Astrocyte of the spinal cord (primary cell): ENCODE results near the gene TRPM7.
"Not testable (repeated sequence)": the region's sequence is repeated elsewhere in the genome, so short reads cannot be mapped to it uniquely, and the experiment has no call there.

ENCODE experiments used
- DNase-seq: peaks from one replicate; pipeline ENCODE4 v3.0.0; 2011; ENCODE audit warnings: low read depth, low spot score
- H3K4me3 ChIP-seq: 2 replicates; pipeline ENCODE4 v1.5.1; 2011; ENCODE audit warnings: low read depth, mild to moderate bottlenecking, low read length, moderate library complexity
- in situ Hi-C: cut with HindIII; loops from 2 replicates; pipeline ENCODE4 v1.10.0; 2017; ENCODE audit warnings: low sequenced_read_pairs
- TF ChIP-seq, protein P1 (sequence below): IDR thresholded peaks from 2 replicates; pipeline ENCODE4 v1.5.1; 2012; ENCODE audit warnings: low read depth, mild to moderate bottlenecking, low read length, inconsistent platforms

The TRPM7 gene

DNA sequence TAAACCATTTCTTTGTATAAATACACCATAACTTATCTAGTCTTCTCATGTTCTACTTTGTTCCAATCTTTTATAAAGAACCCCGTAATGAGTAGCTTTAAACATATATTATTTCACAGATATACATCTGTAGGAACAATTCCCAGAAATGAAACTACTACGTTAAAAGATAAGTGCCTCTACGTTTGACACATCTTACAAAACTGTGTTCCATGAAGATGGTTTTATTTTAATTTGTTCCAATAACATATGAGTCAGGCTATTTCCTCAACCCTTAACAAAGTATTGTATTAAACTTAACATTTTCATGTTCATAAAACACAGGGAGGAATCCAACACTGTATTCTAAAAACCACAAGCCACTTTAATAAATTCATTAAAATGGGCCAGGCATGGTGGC, 52.9 kb downstream of the TRPM7 start:
- in situ Hi-C loops, result no loop called here
- no peak overlapping the region for H3K4me3 ChIP-seq
- DNase-seq, result peak; percentile 4
- TF ChIP-seq, protein P1, sequence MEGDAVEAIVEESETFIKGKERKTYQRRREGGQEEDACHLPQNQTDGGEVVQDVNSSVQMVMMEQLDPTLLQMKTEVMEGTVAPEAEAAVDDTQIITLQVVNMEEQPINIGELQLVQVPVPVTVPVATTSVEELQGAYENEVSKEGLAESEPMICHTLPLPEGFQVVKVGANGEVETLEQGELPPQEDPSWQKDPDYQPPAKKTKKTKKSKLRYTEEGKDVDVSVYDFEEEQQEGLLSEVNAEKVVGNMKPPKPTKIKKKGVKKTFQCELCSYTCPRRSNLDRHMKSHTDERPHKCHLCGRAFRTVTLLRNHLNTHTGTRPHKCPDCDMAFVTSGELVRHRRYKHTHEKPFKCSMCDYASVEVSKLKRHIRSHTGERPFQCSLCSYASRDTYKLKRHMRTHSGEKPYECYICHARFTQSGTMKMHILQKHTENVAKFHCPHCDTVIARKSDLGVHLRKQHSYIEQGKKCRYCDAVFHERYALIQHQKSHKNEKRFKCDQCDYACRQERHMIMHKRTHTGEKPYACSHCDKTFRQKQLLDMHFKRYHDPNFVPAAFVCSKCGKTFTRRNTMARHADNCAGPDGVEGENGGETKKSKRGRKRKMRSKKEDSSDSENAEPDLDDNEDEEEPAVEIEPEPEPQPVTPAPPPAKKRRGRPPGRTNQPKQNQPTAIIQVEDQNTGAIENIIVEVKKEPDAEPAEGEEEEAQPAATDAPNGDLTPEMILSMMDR, result no peak

DNA sequence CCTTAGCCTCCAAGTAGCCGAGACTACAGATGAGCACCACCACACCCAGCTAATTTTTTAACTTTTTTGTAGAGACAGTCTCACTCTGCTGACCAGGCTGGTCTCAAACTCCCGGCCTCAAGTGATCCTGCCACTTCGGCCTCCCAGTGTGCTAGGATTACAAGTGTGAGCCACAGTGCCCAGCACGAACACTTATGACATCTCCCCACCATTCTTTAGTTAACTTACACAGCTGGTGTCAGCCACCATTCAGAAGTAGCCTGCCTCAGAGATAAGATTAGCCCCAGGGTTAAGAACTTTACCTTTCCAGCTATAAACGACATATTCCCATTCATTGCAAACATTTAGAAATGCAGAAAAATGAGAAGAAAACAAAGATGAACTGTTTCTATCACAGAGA, 58.2 kb downstream of the TRPM7 start:
- H3K4me3 ChIP-seq, result no peak overlapping the region
- in situ Hi-C loops, result no loop called here
- TF ChIP-seq, protein P1, result no peak
- no peak for DNase-seq

DNA sequence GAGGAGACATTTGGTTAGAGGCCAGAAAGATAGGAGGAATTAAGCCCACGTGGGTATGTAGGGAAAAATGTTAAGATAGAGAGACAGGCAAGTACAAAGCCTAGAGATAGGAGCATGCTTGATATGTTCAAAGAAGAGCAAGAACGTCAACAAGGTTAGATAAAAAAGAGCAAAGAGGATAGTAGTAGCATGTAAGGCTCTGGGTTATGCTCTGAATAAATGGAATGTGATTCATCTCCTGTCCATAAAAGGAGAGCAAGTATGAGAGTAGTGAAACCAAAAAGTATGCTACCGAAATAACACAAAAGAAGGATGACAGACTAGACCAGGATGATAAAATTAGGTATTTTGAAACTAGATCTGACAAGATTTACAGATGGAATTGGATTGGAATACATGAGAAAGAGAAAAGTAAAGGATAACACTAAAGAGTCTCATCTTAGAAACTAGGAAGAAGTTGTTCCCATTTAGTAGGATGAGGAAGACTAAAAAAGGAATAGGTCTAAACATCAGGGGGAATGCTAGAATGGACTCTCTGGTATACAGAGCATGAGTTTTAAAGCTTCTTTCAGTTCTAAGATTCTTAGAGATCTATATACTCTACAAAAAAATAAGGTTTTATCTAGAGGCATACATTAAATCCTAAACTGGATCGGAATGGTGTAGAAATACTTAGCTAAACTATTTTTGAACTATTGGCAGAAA, 59.1 kb downstream of the TRPM7 start:
- TF ChIP-seq, protein P1, result no peak
- in situ Hi-C loops, result no loop called here
- H3K4me3 ChIP-seq, result no peak overlapping the region
- DNase-seq, result peak; percentile 12

DNA sequence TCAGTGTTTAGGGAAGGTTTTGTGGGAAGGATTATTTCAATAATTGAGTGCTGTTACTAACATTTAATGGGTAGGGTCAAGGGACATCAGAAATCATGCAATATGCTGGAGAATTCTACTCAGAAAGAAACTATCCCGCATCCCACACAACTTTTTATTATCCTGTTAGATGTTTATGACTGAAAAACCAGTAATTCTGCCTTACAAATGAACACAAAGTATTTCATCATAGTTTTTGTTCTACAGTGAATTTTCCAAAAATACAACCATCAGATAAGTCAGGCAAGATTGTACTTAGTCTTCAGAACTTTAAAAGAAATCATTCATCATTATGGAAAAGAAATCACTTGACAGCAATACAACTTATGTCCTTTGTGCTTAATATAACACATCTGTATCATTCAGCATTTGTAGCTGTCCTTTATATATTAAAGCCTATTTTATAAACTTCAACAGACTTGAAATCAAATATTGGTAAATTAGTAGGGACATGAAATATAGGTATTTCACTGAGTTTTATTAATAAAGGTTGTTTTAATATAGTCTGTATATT, 61.9 kb downstream of the TRPM7 start:
- TF ChIP-seq, protein P1, result no peak
- no peak overlapping the region for H3K4me3 ChIP-seq
- no peak for DNase-seq
- in situ Hi-C loops, result no loop called here

DNA sequence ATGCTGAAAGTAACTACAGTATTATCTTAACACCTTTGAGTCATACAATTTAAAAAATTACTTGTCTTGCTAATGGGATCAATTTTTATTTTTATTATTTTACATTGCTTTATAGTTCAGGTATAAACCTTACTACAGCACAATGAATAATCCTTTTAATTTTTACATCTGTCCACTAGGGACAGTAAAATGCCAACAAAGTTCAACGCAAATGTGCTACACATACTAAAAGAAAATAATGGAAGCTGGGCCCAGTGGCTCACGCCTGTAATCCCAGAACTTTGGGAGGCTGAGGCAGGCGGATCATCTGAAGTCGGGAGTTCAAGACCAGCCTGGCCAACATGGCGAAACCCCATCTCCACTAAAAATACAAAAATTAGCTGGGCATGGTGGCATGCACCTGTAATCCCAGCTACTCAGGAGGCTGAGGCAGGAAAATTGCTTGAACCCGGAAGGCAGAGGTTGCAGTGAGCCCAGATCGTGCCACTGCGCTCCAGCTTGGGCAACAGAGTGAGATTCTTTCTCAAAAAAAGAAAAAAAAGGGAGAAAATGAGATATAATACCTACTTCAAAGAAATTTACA, 64.1 kb downstream of the TRPM7 start:
- TF ChIP-seq, protein P1, result peak; percentile 47
- in situ Hi-C loops, H3K4me3 ChIP-seq: not testable (repeated sequence)
- peak; percentile 7 for DNase-seq

DNA sequence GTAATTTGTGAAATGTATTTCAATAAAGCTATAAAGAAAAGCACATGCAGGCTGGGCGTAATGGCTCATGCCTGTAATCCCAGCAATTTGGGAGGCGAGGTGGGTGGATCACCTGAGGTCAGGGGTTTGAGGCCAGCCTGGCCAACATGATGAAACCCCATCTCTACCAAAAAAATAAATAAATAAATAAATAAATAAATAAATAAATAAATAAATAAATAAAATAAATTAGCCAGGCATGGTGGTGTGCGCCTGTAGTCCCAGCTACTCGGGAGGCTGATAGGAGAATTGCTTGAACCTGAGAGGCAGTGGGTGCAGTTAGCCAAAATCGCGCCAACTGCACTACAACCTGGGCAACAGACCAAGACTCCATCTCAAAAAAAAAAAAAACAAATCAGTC, 69.6 kb downstream of the TRPM7 start:
- in situ Hi-C loops, DNase-seq, H3K4me3 ChIP-seq: not testable (repeated sequence)

DNA sequence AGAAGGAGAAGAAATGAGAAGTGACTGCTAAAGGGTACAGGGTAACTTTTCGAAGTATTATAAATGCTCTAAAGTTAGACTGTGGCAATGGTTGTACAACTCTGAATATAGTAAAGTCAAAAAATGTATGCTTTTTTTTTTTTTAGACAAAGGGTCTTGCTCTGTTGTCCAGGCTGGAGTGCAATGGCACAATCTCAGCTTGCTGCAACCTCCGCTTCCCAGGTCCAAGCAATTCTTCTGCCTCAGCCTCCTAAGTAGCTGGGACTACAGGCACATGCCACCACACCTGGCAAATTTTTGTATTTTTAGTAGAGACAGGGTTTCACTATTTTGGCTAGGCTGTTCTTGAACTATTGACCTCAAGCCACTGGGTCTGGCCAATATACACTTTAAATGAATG, 70.0 kb downstream of the TRPM7 start:
- in situ Hi-C loops, H3K4me3 ChIP-seq, DNase-seq: not testable (repeated sequence)
